GM12878 (cell line): ENCODE data around the gene PKD1L1. TPM values are rescaled to one million over a fixed set of nuclear protein-coding genes. Genes with fewer than 3 reads are reported as not detected.

Experiments
- ATAC-seq: fragments of 200-7000 bp; cut with Tn5 transposase; 3 replicates; pipeline ENCODE4 v1.9.1; 2020; ENCODE audit warnings: mild to moderate bottlenecking, moderate library complexity
- BruUV-seq: library from RNA; stranded (reverse); fragments of 400-500 nt; replicated peaks from 2 replicates; lab custom pipeline; 2021; lab: Mats Ljungman, UMichigan
- CTCF ChIA-PET: fragments of 300-600 bp; sonication (Branson Sonifier 250); formaldehyde crosslinking; extraction: SDS; loops from one replicate; lab custom pipeline; 2021; ENCODE audit warnings: inconsistent platforms; lab: Yijun Ruan, JAX
- POLR2A ChIA-PET: fragments of 350-600 bp; formaldehyde crosslinking; extraction: SDS; loops from one replicate; lab custom pipeline; 2021; ENCODE audit warnings: inconsistent platforms; lab: Charles Lee
- RAD21 ChIA-PET: fragments of 300-600 bp; sonication (Branson Sonifier 250); formaldehyde crosslinking; loops from one replicate; lab custom pipeline; 2023; ENCODE audit warnings: antibody characterized with exemption; ENCODE audit not compliant: unreplicated experiment; lab: Charles Lee
- SMC1A ChIA-PET: fragments of 300-600 bp; sonication (Branson Sonifier 250); formaldehyde crosslinking; loops from one replicate; lab custom pipeline; 2023; ENCODE audit not compliant: unreplicated experiment, uncharacterized antibody; lab: Charles Lee
- DNase-seq: peaks from one replicate; pipeline ENCODE4 v3.0.0-alpha.2; 2011; ENCODE audit warnings: low read depth, low spot score
- FAIRE-seq: peaks from 3 replicates; lab custom pipeline; 2011; peaks lifted over from hg19 to GRCh38; lab: Jason Lieb, UNC
- H2AFZ ChIP-seq: 2 replicates; pipeline ENCODE4 v1.6.0; 2011; ENCODE audit warnings: low read depth, low read length, control low read depth; ENCODE audit not compliant: control insufficient read depth
- H3K27ac ChIP-seq: 2 replicates; pipeline ENCODE4 v1.5.1; 2011; ENCODE audit warnings: control low read depth; ENCODE audit not compliant: control insufficient read depth, insufficient read depth
- H3K27me3 ChIP-seq, 2 experiments: replicated peaks in 1 of 2; 2 replicates each; pipeline versions ENCODE4 v1.6.0 to v1.6.1; 2011; ENCODE audit warnings: low read length in 1 of 2; ENCODE audit not compliant: control insufficient read depth in 2 of 2, insufficient read depth in 2 of 2
- H3K36me3 ChIP-seq, 2 experiments: 2 replicates each; pipeline ENCODE4 v1.5.1; 2011; ENCODE audit warnings: low read length in 1 of 2; ENCODE audit not compliant: control insufficient read depth in 2 of 2, insufficient read depth in 2 of 2
- H3K4me1 ChIP-seq: 2 replicates; pipeline ENCODE4 v1.6.1; 2011; ENCODE audit warnings: mild to moderate bottlenecking, low read length, moderate library complexity, mixed read lengths; ENCODE audit not compliant: control insufficient read depth, insufficient read depth
- H3K4me2 ChIP-seq: 2 replicates; pipeline ENCODE4 v1.6.0; 2011; ENCODE audit warnings: control low read depth; ENCODE audit not compliant: control insufficient read depth, insufficient read depth
- H3K4me3 ChIP-seq: fragments of 200-600 bp; sonication (generic); 2 replicates; pipeline ENCODE4 v1.5.1; 2016
- H3K79me2 ChIP-seq: 2 replicates; pipeline ENCODE4 v1.6.0; 2011; ENCODE audit warnings: low read length; ENCODE audit not compliant: control insufficient read depth, insufficient read depth
- H3K9ac ChIP-seq: 2 replicates; pipeline ENCODE4 v1.8.0; 2011; ENCODE audit warnings: low read length, control low read depth, mixed read lengths; ENCODE audit not compliant: control insufficient read depth, insufficient read depth
- H3K9me3 ChIP-seq: replicated peaks from 3 replicates; pipeline ENCODE4 v1.5.1; 2011; ENCODE audit warnings: mild to moderate bottlenecking, low read length; ENCODE audit not compliant: control insufficient read depth, insufficient read depth
- H4K20me1 ChIP-seq: 2 replicates; pipeline ENCODE4 v1.6.0; 2011; ENCODE audit not compliant: control insufficient read depth, insufficient read depth
- BACH1 ChIP-seq: fragments of 450-650 bp; IDR thresholded peaks from 2 replicates; pipeline ENCODE4 v1.6.1; 2017; ENCODE audit warnings: mild to moderate bottlenecking, borderline replicate concordance
- BRCA1 ChIP-seq: IDR thresholded peaks from 2 replicates; pipeline ENCODE4 v1.6.1; 2011; ENCODE audit warnings: low read depth, low read length, improper control_type of control experiment
- CEBPZ ChIP-seq: fragments of 150-350 bp; IDR thresholded peaks from 2 replicates; pipeline ENCODE4 v1.6.1; 2016; ENCODE audit warnings: low read depth, low read length
- EP300 ChIP-seq, 2 experiments: fragments of 150-350 bp in 1 of 2; IDR thresholded peaks; 2 replicates each; pipeline ENCODE4 v1.6.1; 2011 to 2012; ENCODE audit warnings: low read depth in 2 of 2, low read length in 2 of 2, borderline replicate concordance in 1 of 2, improper control_type of control experiment in 1 of 2, inconsistent platforms in 1 of 2; ENCODE audit not compliant: control insufficient read depth in 1 of 2
- IRF3 ChIP-seq: fragments of 450-650 bp; IDR thresholded peaks from 2 replicates; pipeline ENCODE4 v1.6.1; 2014; ENCODE audit warnings: mild to moderate bottlenecking
- MAX ChIP-seq: IDR thresholded peaks from 2 replicates; pipeline ENCODE4 v1.6.1; 2012; ENCODE audit warnings: low read depth, low read length, improper control_type of control experiment
- MEF2B ChIP-seq: fragments of 450-650 bp; IDR thresholded peaks from 2 replicates; pipeline ENCODE4 v1.6.1; 2018; ENCODE audit warnings: mild to moderate bottlenecking, moderate library complexity; ENCODE audit not compliant: partially characterized antibody, poor library complexity, severe bottlenecking
- MYC ChIP-seq: IDR thresholded peaks from 2 replicates; pipeline ENCODE4 v1.6.1; 2011; ENCODE audit warnings: mild to moderate bottlenecking, low read length, moderate library complexity, inconsistent platforms; ENCODE audit not compliant: insufficient read depth, insufficient replicate concordance, insufficient read length, severe bottlenecking
- NBN ChIP-seq: fragments of 450-650 bp; IDR thresholded peaks from 2 replicates; pipeline ENCODE4 v1.6.1; 2016
- NFYB ChIP-seq: IDR thresholded peaks from 2 replicates; pipeline ENCODE4 v1.6.1; 2011; ENCODE audit warnings: low read depth, mild to moderate bottlenecking, low read length, improper control_type of control experiment, moderate library complexity; ENCODE audit not compliant: insufficient read depth
- PAX8 ChIP-seq: fragments of 450-650 bp; IDR thresholded peaks from 2 replicates; pipeline ENCODE4 v1.6.1; 2017; ENCODE audit warnings: mild to moderate bottlenecking, moderate library complexity
- RELA ChIP-seq: fragments of 450-650 bp; IDR thresholded peaks from 2 replicates; pipeline ENCODE4 v1.8.0; 2014; ENCODE audit warnings: borderline replicate concordance; ENCODE audit not compliant: partially characterized antibody
- RUNX3 ChIP-seq: IDR thresholded peaks from 2 replicates; pipeline ENCODE4 v1.6.1; 2012; ENCODE audit warnings: low read length, inconsistent platforms
- whole genome bisulfite sequencing: methylation state at CpG from one replicate; pipeline ENCODE4 v1.1.6; 2016; ENCODE audit warnings: low lambda C conversion rate; ENCODE audit not compliant: insufficient replicate concordance, insufficient coverage; ENCODE audit errors: missing lambda C conversion rate; 5-methylcytosine and 5-hydroxymethylcytosine counted together
- in situ Hi-C: fragments of 300-500 bp; cut with MboI; formaldehyde crosslinking; loops from 9 replicates; pipeline ENCODE4 v1.14.3; 2018; ENCODE audit warnings: mixed read lengths
- intact Hi-C: fragments of 100-400 bp; cut with micrococcal nuclease; formaldehyde crosslinking; loops from one replicate; pipeline ENCODE4 v1.14.2; 2022; ENCODE audit not compliant: unreplicated experiment
- polyA plus RNA-seq, 11 experiments: library from polyadenylated mRNA; depleted of rRNA in 4 of 11; unstranded in 6 of 11; stranded (reverse) in 5 of 11; fragments of >200 nt; fragmentation: Nextera tagmentation in 4 of 11; fragmentation: Illumina TruSeq in 1 of 11; extraction: Ambion mirVana in 4 of 11; extraction: Trizol in 1 of 11; gene quantifications; 1 replicate in 1 of 11; 2 replicates in 10 of 11; pipeline versions ENCODE4 v1.2.1 to v1.2.3, GENCODE V29; 2011 to 2016; ENCODE audit warnings: inconsistent platforms in 2 of 11, missing spikeins in 2 of 11, low read depth in 1 of 11
- total RNA-seq, 4 experiments: library from RNA; depleted of rRNA in 3 of 4; stranded (reverse); fragments of >200 nt in 3 of 4; fragmentation: Illumina TruSeq in 1 of 4; extraction: Trizol in 1 of 4; gene quantifications; 2 replicates each; pipeline versions ENCODE4 v1.2.1 to v1.2.3, GENCODE V29; 2013 to 2021

Gene PKD1L1
- total and polyA plus RNA-seq, 10 of the 15 experiments (the other 5 are each of a cell fraction or from before 2014, with no cell fraction given) = under 0.01 to 0.05 (median 0.02) TPM; not detected in 3

DNA sequence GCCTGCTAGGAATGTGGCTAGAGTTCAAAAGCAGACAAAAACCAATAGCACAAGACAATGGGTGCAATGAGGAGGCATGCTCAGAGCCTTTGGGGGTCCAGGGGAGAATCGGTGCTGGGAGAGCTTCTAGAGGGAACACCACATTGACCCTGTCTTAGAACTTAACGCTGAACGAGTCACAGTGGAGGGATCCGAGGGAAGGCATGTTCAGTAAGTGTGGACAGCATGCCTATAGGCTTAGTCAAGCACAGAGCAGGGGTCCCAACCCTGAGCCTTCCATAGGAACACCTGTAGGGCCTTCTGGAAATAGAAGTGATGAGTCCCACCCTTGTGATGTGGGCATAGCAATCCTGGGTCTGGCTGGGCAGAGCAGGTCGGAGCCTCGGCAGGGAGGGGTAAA lies 148.7 kb downstream of the PKD1L1 start:
- ChIA-PET POLR2A (no interaction called here), CTCF (no interaction called here)
- WGBS = 41% methylated on average over 6 of the region's 6 CpGs

GRCh38 chr7:47796347-47796746 lies 151.9 kb downstream of the PKD1L1 start:
- Histone ChIP-seq H3K27me3 (no peaks in the 10 kb centered on the region; a peak in 1 of 4 replicates), H3K9me3 (no peaks in the 10 kb centered on the region), H3K36me3 (no peaks in the 10 kb centered on the region), H3K27ac (no peak overlapping the region), H3K4me2 (no peak overlapping the region), H3K79me2 (no peaks in the 10 kb centered on the region), H4K20me1 (no peaks in the 10 kb centered on the region), H2AFZ (no peak overlapping the region), H3K9ac (no peak overlapping the region), H3K4me1 (no peaks in the 10 kb centered on the region), H3K4me3 (no peak overlapping the region)
- intact Hi-C loops = no loop called here
- SMC1A ChIA-PET = no interaction called here
- DNase-seq (no peak), FAIRE-seq (no peak), ATAC-seq (no peak)
- WGBS = 48% methylated on average over 4 of the region's 4 CpGs
- POLR2A ChIA-PET = no interaction called here
- RAD21 ChIA-PET = interaction anchor here (0.6 kb wide), 1 partner anchor 1864 kb away, joined by 4 read pairs; no protein-coding TSS in a partner anchor
- in situ Hi-C loops = no loop called here
- no TSS peak for BruUV-seq
- CTCF ChIA-PET = interaction anchor here (0.6 kb wide), 1 partner anchor 312 kb away, joined by 4 read pairs; no protein-coding TSS in a partner anchor
- no peak for TF ChIP-seq MEF2B
- TF ChIP-seq BACH1 = no peak
- TF ChIP-seq PAX8 = no peak
- no peak for TF ChIP-seq BRCA1
- no peak for TF ChIP-seq EP300 (IDR thresholded peaks at IDR 0.05; ENCODE audit: borderline replicate concordance in 1 of 2, control insufficient read depth in 1 of 2, low read depth in 2 of 2, low read length in 2 of 2)
- no peak for TF ChIP-seq CEBPZ
- TF ChIP-seq NFYB = no peak
- TF ChIP-seq MAX = no peak
- no peak for TF ChIP-seq RELA
- TF ChIP-seq NBN = no peak
- TF ChIP-seq IRF3 = no peak

More for the DNA sequence above, 148.7 kb downstream of the PKD1L1 start:
- H3K4me3 ChIP-seq = no peak overlapping the region
- H3K4me2 ChIP-seq = no peak overlapping the region
- H3K27me3 ChIP-seq = no peaks in the 10 kb centered on the region; a peak in 1 of 4 replicates
- no peaks in the 10 kb centered on the region for H3K36me3 ChIP-seq
- RAD21 ChIA-PET = interaction anchor here (1.2 kb wide), 1 partner anchor 11 kb away, joined by 3 read pairs; no protein-coding TSS in a partner anchor
- in situ Hi-C loops (no loop called here), intact Hi-C loops (no loop called here)
- H2AFZ ChIP-seq = no peak overlapping the region
- TF ChIP-seq MYC = no peak
- no peak for TF ChIP-seq RUNX3
- TF ChIP-seq NFYB = no peak
- H3K9me3 ChIP-seq = no peaks in the 10 kb centered on the region
- no peak overlapping the region for H3K9ac ChIP-seq
- no peaks in the 10 kb centered on the region for H3K79me2 ChIP-seq
- H4K20me1 ChIP-seq = no peaks in the 10 kb centered on the region
- no peak overlapping the region for H3K27ac ChIP-seq
- BruUV-seq = no TSS peak
- ATAC-seq (no peak), FAIRE-seq (no peak), DNase-seq (no peak)
- H3K4me1 ChIP-seq = no peaks in the 10 kb centered on the region
- SMC1A ChIA-PET = interaction anchor here (1.3 kb wide), 1 partner anchor 533 kb away, joined by 5 read pairs; no protein-coding TSS in a partner anchor
